ENCODE results near the gene FARP1. TPM values are rescaled to one million over a fixed set of nuclear protein-coding genes. Genes with fewer than 3 reads are reported as not detected.

FARP1 gene
- total and polyA plus RNA-seq, 2 of the 8 experiments (the other 6 are each of a cell fraction or from before 2014, with no cell fraction given) = 24.7 to 104 TPM

GRCh38 chr13:98429977-98430736 is 287.3 kb downstream of the FARP1 start:
- no peak overlapping the region for H4K5ac ChIP-seq (ENCODE audit: insufficient read length, low read depth, low read length)
- no peaks in the 10 kb centered on the region for H3K79me1 ChIP-seq (ENCODE audit: low read depth, low read length)
- no peaks in the 10 kb centered on the region for H3K27me3 ChIP-seq (replicated peaks in 1 of 4; ENCODE audit: control insufficient read depth in 3 of 4, extremely low read depth in 1 of 4, insufficient read depth in 3 of 4, low read length in 3 of 4)
- no peak overlapping the region for H2BK15ac ChIP-seq (ENCODE audit: low read length)
- H3K9ac ChIP-seq (replicated peaks in 1 of 4; ENCODE audit: extremely low read depth in 1 of 4, low read depth in 3 of 4, low read length in 3 of 4) = no peak overlapping the region
- DNase-seq (ENCODE audit: low read depth in 1 of 2, low spot score in 2 of 2) (no peak), FAIRE-seq (no peak)
- TF ChIP-seq MAFK (IDR thresholded peaks at IDR 0.05; ENCODE audit: low read depth, low read length) (no peak), RBBP5 (IDR thresholded peaks at IDR 0.05; ENCODE audit: borderline replicate concordance, low read depth, low read length) (no peak), CTCF (IDR thresholded peaks at IDR 0.05; ENCODE audit: control extremely low read depth in 1 of 3, insufficient read depth in 1 of 3, low read depth in 1 of 3, low read length in 3 of 3) (no peak), BACH1 (IDR thresholded peaks at IDR 0.05; ENCODE audit: low read length) (peak; percentile 66; the same call in 1 of the 2 replicates), ASH2L (IDR thresholded peaks at IDR 0.05; ENCODE audit: low read length) (no peak), SIN3A (conservative IDR thresholded peaks at IDR 0.05 in 1 of 2, IDR thresholded peaks at IDR 0.05 in 1 of 2; ENCODE audit: low read depth in 1 of 2, low read length in 2 of 2) (no peak), SRF (IDR thresholded peaks at IDR 0.05; ENCODE audit: low read depth, low read length) (no peak)
- H3K23me2 ChIP-seq (ENCODE audit: low read depth, low read length) = no peaks in the 10 kb centered on the region
- no peaks in the 10 kb centered on the region for H3K9me3 ChIP-seq (ENCODE audit: insufficient read depth in 2 of 2, low read depth in 1 of 2, low read length in 1 of 2)
- no peak overlapping the region for H4K91ac ChIP-seq (replicated peaks; ENCODE audit: insufficient read length, low read length)
- H3K36me3 ChIP-seq (ENCODE audit: control insufficient read depth in 2 of 4, insufficient read depth in 4 of 4, low read length in 3 of 4) = peaks cover 0 to 11% (median 3%) of the 10 kb centered on the region in 4 experiments; a peak in 3 of 8 replicates
- no peak overlapping the region for H3K14ac ChIP-seq (ENCODE audit: insufficient read length)
- ChIA-PET CTCF (ENCODE audit: partially characterized antibody) (interaction anchor here (0.6 to 3.2 kb wide), 22 partner anchors 13 to 396 kb away, joined by 3 to 14 read pairs (median 4); no protein-coding TSS in a partner anchor), POLR2A (ENCODE audit: partially characterized antibody) (interaction anchor here (0.6 to 1.2 kb wide), 2 partner anchors 61 to 397 kb away, joined by 3 to 4 read pairs; no protein-coding TSS in a partner anchor)
- WGBS, 2 experiments (ENCODE audit: extremely low coverage in 1 of 2, insufficient coverage in 1 of 2, insufficient read length in 1 of 2, insufficient replicate concordance in 2 of 2, low coverage in 1 of 2, low lambda C conversion rate in 2 of 2, missing lambda C conversion rate in 1 of 2) = 77% methylated on average over 11 of the region's 11 CpGs; no CpG with 5 or more reads in 1 of the 2 experiments
- H2AFZ ChIP-seq (ENCODE audit: low read length) = no peak overlapping the region
- H2BK5ac ChIP-seq (ENCODE audit: low read depth, low read length) = no peak overlapping the region
- no peak overlapping the region for H3K27ac ChIP-seq (ENCODE audit: low read depth, low read length)
- no peak overlapping the region for H4K8ac ChIP-seq (ENCODE audit: extremely low read depth, insufficient read depth, low read length)
- H2BK120ac ChIP-seq (replicated peaks; ENCODE audit: low read depth, low read length) = no peak overlapping the region
- H4K20me1 ChIP-seq (replicated peaks in 1 of 2; ENCODE audit: control insufficient read depth in 1 of 2, insufficient read depth in 2 of 2, low read length in 2 of 2) = peaks cover 0 to 2% of the 10 kb centered on the region in 2 experiments
- no peak overlapping the region for H2AK5ac ChIP-seq (ENCODE audit: low read depth, low read length)
- H3K18ac ChIP-seq (ENCODE audit: extremely low read depth, low read length) = no peak overlapping the region
- no peaks in the 10 kb centered on the region for H3K79me2 ChIP-seq (ENCODE audit: control insufficient read depth in 1 of 2, insufficient read depth in 2 of 2, low read length in 2 of 2)
- no peak overlapping the region for H3K23ac ChIP-seq (ENCODE audit: insufficient read length)
- no peak overlapping the region for H3K4me3 ChIP-seq (ENCODE audit: extremely low read depth in 1 of 4, insufficient read depth in 2 of 4, low read depth in 3 of 4, low read length in 4 of 4)
- H2BK20ac ChIP-seq (ENCODE audit: low read length) = no peak overlapping the region
- no peak overlapping the region for H3K4me2 ChIP-seq (ENCODE audit: insufficient read depth in 1 of 2, low read depth in 2 of 2, low read length in 2 of 2)
- no peak overlapping the region for H3K56ac ChIP-seq (replicated peaks; ENCODE audit: insufficient read length, low read depth, low read length)
- H3K4ac ChIP-seq (replicated peaks; ENCODE audit: insufficient read length, low read depth, low read length) = no peak overlapping the region
- H3K4me1 ChIP-seq (replicated peaks in 1 of 4; ENCODE audit: control insufficient read depth in 3 of 4, insufficient read depth in 4 of 4, low read length in 3 of 4) = 0 out of 7 replicates have a peak, but pooled peaks cover 0 to 2% (median 0%) of the 10 kb centered on the region in 4 experiments
- H2BK12ac ChIP-seq (ENCODE audit: low read depth, low read length) = no peak overlapping the region

All from H1 (cell line).